ENCODE data around the gene VASP.

- TF ChIP-seq ZNF274 (IDR thresholded peaks at IDR 0.05; ENCODE audit: low read depth, low read length) (no peak), YY1 (IDR thresholded peaks at IDR 0.05; ENCODE audit: insufficient read depth, insufficient read length) (peak; percentile 28)
These were observed 40.8 kb downstream of the VASP start for GRCh38 chr19:45547965-45548609.

Data from NT2/D1 (cell line).